ENCODE measurements around the gene MEI4. TPM values are rescaled to one million over a fixed set of nuclear protein-coding genes. Genes with fewer than 3 reads are reported as not detected.

MEI4 gene
- total RNA-seq, 2 experiments from 2014 or later, result not detected

Other genes with a start within 250 kb of the MEI4 start
- not detected for gene HTR1B, start 189.5 kb upstream of the MEI4 start, total RNA-seq

All from activated naive CD8-positive, alpha-beta T cell treated with anti-CD3 and anti-CD28 coated beads, Interleukin-2, amount 10 ng/mL, durations not matched to agents 7 days and 5 days (primary cell).